Measurements from ENCODE around the gene CEP295NL.

- TF ChIP-seq, protein P1, sequence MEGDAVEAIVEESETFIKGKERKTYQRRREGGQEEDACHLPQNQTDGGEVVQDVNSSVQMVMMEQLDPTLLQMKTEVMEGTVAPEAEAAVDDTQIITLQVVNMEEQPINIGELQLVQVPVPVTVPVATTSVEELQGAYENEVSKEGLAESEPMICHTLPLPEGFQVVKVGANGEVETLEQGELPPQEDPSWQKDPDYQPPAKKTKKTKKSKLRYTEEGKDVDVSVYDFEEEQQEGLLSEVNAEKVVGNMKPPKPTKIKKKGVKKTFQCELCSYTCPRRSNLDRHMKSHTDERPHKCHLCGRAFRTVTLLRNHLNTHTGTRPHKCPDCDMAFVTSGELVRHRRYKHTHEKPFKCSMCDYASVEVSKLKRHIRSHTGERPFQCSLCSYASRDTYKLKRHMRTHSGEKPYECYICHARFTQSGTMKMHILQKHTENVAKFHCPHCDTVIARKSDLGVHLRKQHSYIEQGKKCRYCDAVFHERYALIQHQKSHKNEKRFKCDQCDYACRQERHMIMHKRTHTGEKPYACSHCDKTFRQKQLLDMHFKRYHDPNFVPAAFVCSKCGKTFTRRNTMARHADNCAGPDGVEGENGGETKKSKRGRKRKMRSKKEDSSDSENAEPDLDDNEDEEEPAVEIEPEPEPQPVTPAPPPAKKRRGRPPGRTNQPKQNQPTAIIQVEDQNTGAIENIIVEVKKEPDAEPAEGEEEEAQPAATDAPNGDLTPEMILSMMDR (conservative IDR thresholded peaks at IDR 0.05), result no peak
- no peak for TF ChIP-seq EZH2 (IDR thresholded peaks at IDR 0.05; ENCODE audit: low read depth)
Observed at GRCh38 chr17:78918979-78919378, 16.0 kb upstream of the CEP295NL start.

Data from PC-9 (cell line).